NCI-H2107 treated with DMSO at 0.1 percent for 48 hours (cell line): Measurements from ENCODE around the gene INVS.
"Not testable (repeated sequence)": the region's sequence is repeated elsewhere in the genome, so short reads cannot be mapped to it uniquely, and the experiment has no call there.

ENCODE experiments used
- DNase-seq: peaks from one replicate; lab custom pipeline; 2025; ENCODE audit not compliant: unreplicated experiment; lab: John Stamatoyannopoulos, UW

INVS gene

GRCh38 chr9:100112677-100113336, 13.8 kb downstream of the INVS start:
- DNase-seq = no peak

- no peak for DNase-seq
Measured at GRCh38 chr9:100117316-100117715, 18.3 kb downstream of the INVS start.

DNA sequence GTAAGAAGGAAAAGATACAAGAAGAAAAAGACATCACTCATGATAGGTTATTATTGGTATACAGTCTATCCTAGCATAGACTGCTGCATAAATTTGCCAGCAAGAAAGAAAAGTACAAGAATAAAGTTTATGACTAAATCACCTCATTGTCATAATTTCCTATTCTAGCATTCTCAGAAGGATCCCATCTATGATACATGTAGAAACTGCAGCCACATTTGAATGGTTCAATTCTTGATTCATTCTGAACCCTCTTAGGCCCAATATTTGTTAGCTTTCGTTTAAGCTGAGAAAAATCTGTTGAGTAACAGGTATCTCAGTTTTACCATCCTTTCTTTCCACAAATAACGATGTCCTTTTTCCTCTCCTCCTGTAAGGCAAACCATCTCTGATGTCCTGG, 21.2 kb downstream of the INVS start:
- no peak for DNase-seq

DNA sequence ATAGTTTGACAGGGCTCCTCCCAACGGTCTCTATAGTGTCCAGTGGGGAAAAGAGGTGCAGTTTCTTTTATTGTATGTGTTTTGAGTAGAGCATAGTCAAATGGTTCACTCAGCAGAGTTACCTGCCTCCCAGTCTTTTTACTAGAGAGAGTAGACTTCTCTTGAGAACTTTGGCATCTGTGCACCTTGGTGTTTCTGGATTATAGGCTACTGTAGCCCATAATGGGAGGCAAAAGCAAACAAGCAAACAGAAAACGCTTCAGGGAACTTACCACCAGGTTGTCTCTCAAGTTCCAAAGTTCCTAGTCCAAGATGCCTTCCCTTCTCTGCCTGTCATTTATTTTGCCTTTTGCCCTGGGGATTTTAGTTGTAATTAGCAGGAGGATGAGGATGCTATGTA, 26.2 kb downstream of the INVS start:
- no peak for DNase-seq

GRCh38 chr9:100125910-100126309, 26.9 kb downstream of the INVS start:
- DNase-seq = no peak

GRCh38 chr9:100126423-100126822, 27.4 kb downstream of the INVS start:
- no peak for DNase-seq

GRCh38 chr9:100129772-100130171, 30.7 kb downstream of the INVS start:
- no peak for DNase-seq

DNA sequence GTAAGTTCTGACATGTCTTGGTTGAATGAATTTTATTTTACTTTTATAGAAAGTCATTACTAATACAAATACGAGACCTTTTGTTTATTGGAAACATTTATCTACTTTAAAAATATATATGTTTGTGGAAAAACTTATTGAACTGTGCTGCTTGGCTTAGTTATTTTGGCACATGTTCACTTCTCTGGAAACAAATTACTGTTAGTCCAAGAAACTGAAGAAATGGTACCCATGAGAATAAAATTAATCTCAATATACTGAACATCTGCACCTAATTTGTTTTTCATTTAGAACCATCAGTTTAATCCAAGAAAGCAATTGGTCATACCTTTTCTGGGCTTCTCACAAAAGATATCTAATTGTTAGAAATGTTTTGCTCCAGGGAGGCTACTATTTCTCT, 32.2 kb downstream of the INVS start:
- DNase-seq = no peak

GRCh38 chr9:100131875-100132430, 32.9 kb downstream of the INVS start:
- DNase-seq = no peak

GRCh38 chr9:100134731-100135130, 35.7 kb downstream of the INVS start:
- DNase-seq = no peak

- DNase-seq = not testable (repeated sequence)
Measured at GRCh38 chr9:100136799-100137198, 37.8 kb downstream of the INVS start.

DNA sequence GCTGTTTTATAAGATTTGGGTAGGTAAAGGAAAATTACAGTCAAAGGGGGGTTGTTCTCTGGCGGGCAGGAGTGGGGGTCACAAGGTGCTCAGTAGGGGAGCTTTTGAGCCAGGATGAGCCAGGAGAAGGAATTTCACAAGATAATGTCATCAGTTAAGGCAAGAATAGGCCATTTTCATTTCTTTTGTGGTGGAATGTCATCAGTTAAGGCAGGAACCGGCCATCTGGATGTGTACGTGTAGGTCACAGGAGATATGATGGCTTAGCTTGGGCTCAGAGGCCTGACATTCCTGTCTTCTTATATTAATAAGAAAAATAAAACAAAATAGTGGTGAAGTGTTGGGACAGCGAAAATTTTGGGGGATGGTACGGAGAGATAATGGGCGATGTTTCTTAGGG, 41.3 kb downstream of the INVS start:
- not testable (repeated sequence) for DNase-seq

GRCh38 chr9:100141862-100142261, 42.8 kb downstream of the INVS start:
- not testable (repeated sequence) for DNase-seq

- DNase-seq = not testable (repeated sequence)
Measured at GRCh38 chr9:100145167-100145934, 46.3 kb downstream of the INVS start.

- not testable (repeated sequence) for DNase-seq
Measured at GRCh38 chr9:100145976-100146375, 46.9 kb downstream of the INVS start.

DNA sequence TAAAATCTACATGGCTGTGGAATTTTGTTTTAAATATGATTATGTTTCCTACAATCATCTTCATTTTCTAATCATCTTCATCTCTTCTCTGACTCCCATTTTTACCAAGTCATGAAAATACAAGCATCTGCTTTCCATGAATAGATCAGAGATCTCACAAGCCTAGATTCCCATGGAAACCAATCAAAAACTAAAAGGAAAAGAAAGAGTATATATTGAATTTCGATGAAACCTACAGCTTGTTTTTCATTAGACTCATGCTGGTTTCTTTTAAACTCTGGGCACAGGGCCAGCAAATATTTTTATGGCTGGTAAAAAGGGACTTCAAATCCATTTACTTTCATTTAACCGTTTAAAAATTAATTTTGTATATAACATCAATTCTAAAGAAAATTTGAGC, 51.2 kb downstream of the INVS start:
- no peak for DNase-seq

DNA sequence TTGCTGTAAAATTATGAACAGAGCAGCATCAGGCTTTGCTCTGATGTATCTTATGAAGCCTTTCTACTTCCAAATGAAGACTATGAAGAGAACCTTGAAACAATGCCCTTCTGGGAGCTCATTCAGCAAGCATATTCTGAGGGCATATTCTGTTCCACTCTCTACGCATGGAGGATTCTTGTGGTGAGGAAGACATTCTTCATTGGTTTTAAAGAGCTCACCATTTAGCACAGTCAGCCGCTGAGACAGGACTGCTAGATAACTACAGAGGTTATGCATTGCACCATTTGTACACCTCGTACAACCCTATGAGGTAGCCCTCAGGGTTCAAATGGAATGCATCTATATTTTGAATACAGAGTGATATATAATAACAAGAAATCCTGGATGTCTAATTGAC, 61.0 kb downstream of the INVS start:
- no peak for DNase-seq

GRCh38 chr9:100167176-100167575, 68.1 kb downstream of the INVS start:
- no peak for DNase-seq

GRCh38 chr9:100167915-100168654, 69.0 kb downstream of the INVS start:
- no peak for DNase-seq

- DNase-seq = no peak
Measured at GRCh38 chr9:100170085-100170484, 71.0 kb downstream of the INVS start.

- no peak for DNase-seq
Measured at GRCh38 chr9:100170556-100170955, 71.5 kb downstream of the INVS start.

- no peak for DNase-seq
Measured at GRCh38 chr9:100186356-100186755, 87.3 kb downstream of the INVS start.
